IMR-90 (cell line): ENCODE measurements around the gene GIT1. TPM values are rescaled to one million over a fixed set of nuclear protein-coding genes. Genes with fewer than 3 reads are reported as not detected.

ENCODE experiments used
- ATAC-seq: fragments of 200-7000 bp; cut with Tn5 transposase; 2 replicates; pipeline ENCODE4 v1.9.1; 2020; ENCODE audit warnings: low read depth, mild to moderate bottlenecking, moderate library complexity
- BruUV-seq: library from RNA; stranded (reverse); fragments of 400-500 nt; replicated peaks from 2 replicates; lab custom pipeline; 2021; lab: Mats Ljungman, UMichigan
- CTCF ChIA-PET: fragments of 300-600 bp; formaldehyde crosslinking; extraction: SDS; loops from one replicate; lab custom pipeline; 2021; ENCODE audit warnings: antibody characterized with exemption; lab: Yijun Ruan, JAX
- POLR2A ChIA-PET: fragments of 300-600 bp; sonication (Branson Sonifier 250); formaldehyde crosslinking; loops from one replicate; lab custom pipeline; 2022; ENCODE audit warnings: antibody characterized with exemption; ENCODE audit not compliant: unreplicated experiment; lab: Charles Lee
- DNase-seq: peaks from one replicate; pipeline ENCODE4 v3.0.0; 2013
- H2AFZ ChIP-seq: replicated peaks from 2 replicates; pipeline ENCODE3; 2013; ENCODE audit warnings: low read length, mild to moderate bottlenecking; ENCODE audit not compliant: poor library complexity
- H2AK5ac ChIP-seq: 2 replicates; pipeline ENCODE4 v1.6.1; 2013; ENCODE audit warnings: low read depth, low read length, inconsistent platforms
- H2AK9ac ChIP-seq: replicated peaks from 2 replicates; pipeline ENCODE3; 2013; ENCODE audit warnings: mild to moderate bottlenecking, low read depth, low read length, moderate library complexity; ENCODE audit not compliant: poor library complexity
- H2BK120ac ChIP-seq: 2 replicates; pipeline ENCODE4 v1.6.1; 2013; ENCODE audit warnings: low read depth, low read length, inconsistent platforms
- H2BK15ac ChIP-seq: 3 replicates; pipeline ENCODE4 v1.6.1; 2013; ENCODE audit warnings: low read depth, low read length, inconsistent platforms
- H2BK20ac ChIP-seq: 2 replicates; pipeline ENCODE4 v1.6.1; 2013; ENCODE audit warnings: low read depth, mild to moderate bottlenecking, inconsistent platforms, low read length, moderate library complexity
- H2BK5ac ChIP-seq: 2 replicates; pipeline ENCODE4 v1.6.1; 2013; ENCODE audit warnings: mild to moderate bottlenecking, low read depth, low read length, inconsistent platforms; ENCODE audit not compliant: poor library complexity, severe bottlenecking
- H3K14ac ChIP-seq: replicated peaks from 2 replicates; pipeline ENCODE4 v1.6.1; 2013; ENCODE audit warnings: low read depth, low read length, inconsistent platforms
- H3K18ac ChIP-seq: 2 replicates; pipeline ENCODE4 v1.6.1; 2013; ENCODE audit warnings: low read depth, low read length, control low read depth
- H3K23ac ChIP-seq: 2 replicates; pipeline ENCODE4 v1.6.1; 2013; ENCODE audit warnings: low read depth, low read length, inconsistent platforms
- H3K27ac ChIP-seq: 2 replicates; pipeline ENCODE4 v1.5.1; 2013; ENCODE audit warnings: mild to moderate bottlenecking, control low read depth, low read length; ENCODE audit not compliant: insufficient read depth
- H3K27me3 ChIP-seq: 2 replicates; pipeline ENCODE4 v1.6.1; 2013; ENCODE audit warnings: low read length; ENCODE audit not compliant: control insufficient read depth, insufficient read depth
- H3K36me3 ChIP-seq: 2 replicates; pipeline ENCODE4 v1.6.1; 2013; ENCODE audit warnings: low read length, mixed read lengths; ENCODE audit not compliant: control insufficient read depth, insufficient read depth
- H3K4ac ChIP-seq: 2 replicates; pipeline ENCODE4 v1.6.1; 2013; ENCODE audit warnings: low read depth, low read length, inconsistent platforms
- H3K4me1 ChIP-seq: 2 replicates; pipeline ENCODE4 v1.6.1; 2013; ENCODE audit warnings: low read length, mixed read lengths; ENCODE audit not compliant: control insufficient read depth, insufficient read depth
- H3K4me2 ChIP-seq: 2 replicates; pipeline ENCODE4 v1.6.1; 2013; ENCODE audit warnings: low read depth, mild to moderate bottlenecking, control low read depth, low read length, moderate library complexity
- H3K4me3 ChIP-seq: 2 replicates; pipeline ENCODE4 v1.5.1; 2013; ENCODE audit warnings: low read depth, mild to moderate bottlenecking, control low read depth, low read length, moderate library complexity; ENCODE audit not compliant: insufficient read depth
- H3K56ac ChIP-seq: 2 replicates; pipeline ENCODE4 v1.6.1; 2013; ENCODE audit warnings: low read length, inconsistent platforms; ENCODE audit not compliant: insufficient read depth; ENCODE audit errors: extremely low read depth
- H3K79me1 ChIP-seq, 2 experiments: 2 replicates each; pipeline ENCODE4 v1.6.1; 2013; ENCODE audit warnings: low read length in 2 of 2, inconsistent platforms in 1 of 2, low read depth in 1 of 2
- H3K9ac ChIP-seq: 2 replicates; pipeline ENCODE4 v1.6.1; 2013; ENCODE audit warnings: low read depth, low read length, control low read depth
- H3K9me1 ChIP-seq: 2 replicates; pipeline ENCODE4 v1.6.1; 2013; ENCODE audit warnings: low read length, inconsistent platforms; ENCODE audit not compliant: insufficient read depth
- H3K9me3 ChIP-seq: 2 replicates; pipeline ENCODE4 v1.6.1; 2013; ENCODE audit warnings: low read length; ENCODE audit not compliant: control insufficient read depth, insufficient read depth
- H4K20me1 ChIP-seq: 2 replicates; pipeline ENCODE4 v1.6.1; 2013; ENCODE audit warnings: low read length, inconsistent platforms; ENCODE audit not compliant: insufficient read depth
- H4K5ac ChIP-seq: 2 replicates; pipeline ENCODE4 v1.6.1; 2013; ENCODE audit warnings: mild to moderate bottlenecking, low read depth, low read length, control low read depth
- H4K8ac ChIP-seq, 2 experiments: 2 replicates each; pipeline ENCODE4 v1.6.1; 2013; ENCODE audit warnings: low read depth in 2 of 2, low read length in 2 of 2, control low read depth in 1 of 2, inconsistent platforms in 1 of 2
- H4K91ac ChIP-seq: 2 replicates; pipeline ENCODE4 v1.6.1; 2013; ENCODE audit warnings: low read depth, low read length, inconsistent platforms; ENCODE audit not compliant: insufficient read depth
- BHLHE40 ChIP-seq: fragments of 150-350 bp; IDR thresholded peaks from 2 replicates; pipeline ENCODE4 v1.6.1; 2016; ENCODE audit warnings: mild to moderate bottlenecking, low read depth, low read length
- CHD1 ChIP-seq: IDR thresholded peaks from 2 replicates; pipeline ENCODE4 v1.6.1; 2012; ENCODE audit warnings: low read depth, low read length, improper control_type of control experiment
- FOS ChIP-seq: fragments of 150-350 bp; IDR thresholded peaks from 2 replicates; pipeline ENCODE4 v1.6.1; 2016; ENCODE audit warnings: low read depth, low read length
- MAFK ChIP-seq: IDR thresholded peaks from 2 replicates; pipeline ENCODE4 v1.6.1; 2012; ENCODE audit warnings: low read depth, low read length, improper control_type of control experiment
- MXI1 ChIP-seq: IDR thresholded peaks from 2 replicates; pipeline ENCODE4 v1.6.1; 2012; ENCODE audit warnings: low read depth, mild to moderate bottlenecking, low read length, moderate library complexity, borderline replicate concordance
- NFE2L2 ChIP-seq: fragments of 150-350 bp; IDR thresholded peaks from 2 replicates; pipeline ENCODE4 v1.6.1; 2016; ENCODE audit warnings: low read depth, mild to moderate bottlenecking, low read length
- POLR2A ChIP-seq: IDR thresholded peaks from 2 replicates; pipeline ENCODE4 v1.6.1; 2012; ENCODE audit warnings: mild to moderate bottlenecking, low read depth, low read length
- RAD21 ChIP-seq: IDR thresholded peaks from 2 replicates; pipeline ENCODE4 v1.6.1; 2012; ENCODE audit warnings: low read length, improper control_type of control experiment
- RCOR1 ChIP-seq: IDR thresholded peaks from 2 replicates; pipeline ENCODE4 v1.6.1; 2012; ENCODE audit warnings: mild to moderate bottlenecking, low read length, improper control_type of control experiment; ENCODE audit not compliant: insufficient replicate concordance
- RFX5 ChIP-seq: IDR thresholded peaks from 2 replicates; pipeline ENCODE4 v1.8.0; 2012; ENCODE audit warnings: low read depth, mild to moderate bottlenecking, low read length, moderate library complexity
- SMC3 ChIP-seq: fragments of 150-350 bp; IDR thresholded peaks from 2 replicates; pipeline ENCODE4 v1.6.1; 2016; ENCODE audit warnings: low read depth, mild to moderate bottlenecking, antibody characterized with exemption, low read length, moderate library complexity
- WGBS, 2 experiments: methylation state at CpG; one replicate each; pipeline versions ENCODE4 v1.1.5 to v1.1.7; 2013; ENCODE audit warnings: missing lambda C conversion rate in 2 of 2; ENCODE audit not compliant: insufficient read length in 1 of 2; ENCODE audit errors: extremely low coverage in 2 of 2; 5-methylcytosine and 5-hydroxymethylcytosine counted together
- dilution Hi-C: fragments of 300-500 bp; cut with HindIII; formaldehyde crosslinking; loops from one replicate; pipeline ENCODE4 v1.14.3; 2018; ENCODE audit warnings: low sequenced_read_pairs; ENCODE audit not compliant: unreplicated experiment
- in situ Hi-C: fragments of 300-500 bp; cut with MboI; formaldehyde crosslinking; loops from 3 replicates; pipeline ENCODE4 v1.14.3; 2019; ENCODE audit warnings: low sequenced_read_pairs, inconsistent platforms, mixed read lengths
- intact Hi-C: fragments of 100-400 bp; cut with micrococcal nuclease; formaldehyde crosslinking; loops from 2 replicates; pipeline ENCODE4 v1.10.0; 2022
- polyA plus RNA-seq, 3 experiments: library from polyadenylated mRNA; depleted of rRNA; stranded (reverse); fragments of >200 nt; gene quantifications; 2 replicates each; pipeline ENCODE4 v1.2.3, GENCODE V29; 2012; ENCODE audit warnings: low replicate concordance in 1 of 3
- total RNA-seq: library from RNA; depleted of rRNA; stranded (reverse); fragments of >200 nt; gene quantifications from 2 replicates; pipeline ENCODE4 v1.2.3, GENCODE V29; 2012
- TF ChIP-seq, protein P1 (sequence below): conservative IDR thresholded peaks from 2 replicates; pipeline ENCODE4 v1.5.1; 2012; ENCODE audit warnings: mild to moderate bottlenecking, low read depth, low read length, improper control_type of control experiment
- TF ChIP-seq, protein P2 (sequence below): fragments of 150-350 bp; IDR thresholded peaks from 2 replicates; pipeline ENCODE4 v1.6.1; 2016; ENCODE audit warnings: low read depth, mild to moderate bottlenecking, low read length, moderate library complexity, borderline replicate concordance
- TF ChIP-seq, protein P3 (sequence below): fragments of 150-350 bp; IDR thresholded peaks from 2 replicates; pipeline ENCODE4 v1.6.1; 2017; ENCODE audit warnings: mild to moderate bottlenecking, antibody characterized with exemption, low read length, low read depth

The GIT1 gene
- total and polyA plus RNA-seq, 2 of the 4 experiments (the other 2 are of a cell fraction): 14.2 to 34.2 TPM

DNA sequence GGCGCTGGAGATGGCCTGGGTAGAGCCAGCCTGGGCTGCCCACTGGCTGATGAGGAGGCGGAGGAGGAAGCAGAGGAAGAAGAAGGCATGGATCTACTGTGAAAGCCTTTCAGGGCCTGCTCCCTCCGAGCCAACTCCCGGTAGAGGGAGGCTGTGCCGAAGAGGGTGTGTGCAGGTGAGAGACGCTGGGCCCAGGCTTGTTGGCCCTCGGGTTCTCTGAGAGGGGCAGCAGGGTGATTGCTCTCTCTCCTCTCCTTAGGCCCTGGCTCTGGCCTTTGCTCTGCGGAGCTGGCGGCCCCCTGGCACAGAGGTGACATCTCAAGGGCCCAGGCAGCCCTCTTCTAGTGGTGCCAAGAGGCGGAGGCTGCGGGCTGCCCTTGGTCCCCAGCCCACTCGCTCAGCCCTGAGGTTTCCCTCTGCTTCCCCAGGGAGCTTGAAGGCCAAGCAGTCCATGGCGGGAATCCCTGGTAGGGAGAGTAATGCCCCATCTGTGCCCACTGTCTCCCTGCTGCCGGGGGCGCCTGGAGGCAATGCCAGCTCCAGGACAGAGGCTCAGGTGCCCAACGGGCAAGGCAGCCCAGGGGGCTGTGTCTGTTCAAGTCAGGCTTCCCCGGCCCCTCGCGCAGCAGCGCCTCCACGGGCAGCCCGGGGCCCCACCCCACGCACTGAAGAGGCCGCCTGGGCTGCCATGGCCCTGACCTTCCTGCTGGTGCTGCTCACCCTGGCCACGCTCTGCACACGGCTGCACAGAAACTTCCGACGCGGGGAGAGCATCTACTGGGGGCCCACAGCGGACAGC lies 17.4 kb downstream of the GIT1 start:
- H3K9me1 ChIP-seq: no peaks in the 10 kb centered on the region; the same call in 1 of the 2 replicates
- CTCF ChIA-PET: interaction anchor here (1.3 to 2.4 kb wide), 3 partner anchors 16 to 202 kb away, joined by 3 to 13 read pairs (median 7); no protein-coding TSS in a partner anchor
- H4K5ac ChIP-seq: no peak overlapping the region
- no peak overlapping the region for H2BK5ac ChIP-seq
- H3K4me1 ChIP-seq: peaks cover 11% of the 10 kb centered on the region
- POLR2A ChIA-PET: interaction anchor here (0.6 kb wide), 1 partner anchor 19 kb away, joined by 3 read pairs; no protein-coding TSS in a partner anchor
- peak overlapping the region; percentile 16; the same call in 1 of the 2 replicates for H3K4ac ChIP-seq
- in situ Hi-C loops (no loop called here), intact Hi-C loops (loop anchor here (1.0 kb wide), 1 partner anchor 202 kb away; no protein-coding TSS in a partner anchor), dilution Hi-C loops (no loop called here)
- no peak overlapping the region for H3K56ac ChIP-seq
- H2AK5ac ChIP-seq: peak overlapping the region; percentile 33; the same call in 1 of the 2 replicates
- H4K20me1 ChIP-seq: no peaks in the 10 kb centered on the region
- ATAC-seq (peak; percentile 0; the same call in 1 of the 2 replicates), DNase-seq (no peak)
- H3K9me3 ChIP-seq: no peaks in the 10 kb centered on the region
- H2AK9ac ChIP-seq: peak overlapping the region; percentile 61
- no peak overlapping the region for H3K14ac ChIP-seq
- H3K9ac ChIP-seq: no peak overlapping the region
- H3K23ac ChIP-seq: no peak overlapping the region
- peaks cover 42% of the 10 kb centered on the region for H3K36me3 ChIP-seq
- no TSS peak for BruUV-seq
- H3K27ac ChIP-seq: no peak overlapping the region
- H2BK15ac ChIP-seq: no peak overlapping the region
- H2AFZ ChIP-seq: peak overlapping the region; percentile 74
- H4K8ac ChIP-seq: peak overlapping the region; percentile 57 to 66; a peak in 2 of 4 replicates
- no peak overlapping the region for H2BK120ac ChIP-seq
- H3K4me2 ChIP-seq: no peak overlapping the region
- H4K91ac ChIP-seq: no peak overlapping the region
- no peaks in the 10 kb centered on the region for H3K27me3 ChIP-seq
- H3K18ac ChIP-seq: no peak overlapping the region
- H2BK20ac ChIP-seq: no peak overlapping the region
- H3K4me3 ChIP-seq: no peak overlapping the region
- 84% methylated on average over 3 of the region's 30 CpGs; no CpG with 5 or more reads in 1 of the 2 experiments for WGBS, 2 experiments
- peaks cover 3 to 35% of the 10 kb centered on the region in 2 experiments for H3K79me1 ChIP-seq
- TF ChIP-seq RCOR1 (no peak), MAFK (no peak), RFX5 (no peak), RAD21 (no peak), MXI1 (no peak), CHD1 (no peak), FOS (no peak), BHLHE40 (no peak), NFE2L2 (no peak), SMC3 (no peak), POLR2A (no peak)
- TF ChIP-seq, protein P1, sequence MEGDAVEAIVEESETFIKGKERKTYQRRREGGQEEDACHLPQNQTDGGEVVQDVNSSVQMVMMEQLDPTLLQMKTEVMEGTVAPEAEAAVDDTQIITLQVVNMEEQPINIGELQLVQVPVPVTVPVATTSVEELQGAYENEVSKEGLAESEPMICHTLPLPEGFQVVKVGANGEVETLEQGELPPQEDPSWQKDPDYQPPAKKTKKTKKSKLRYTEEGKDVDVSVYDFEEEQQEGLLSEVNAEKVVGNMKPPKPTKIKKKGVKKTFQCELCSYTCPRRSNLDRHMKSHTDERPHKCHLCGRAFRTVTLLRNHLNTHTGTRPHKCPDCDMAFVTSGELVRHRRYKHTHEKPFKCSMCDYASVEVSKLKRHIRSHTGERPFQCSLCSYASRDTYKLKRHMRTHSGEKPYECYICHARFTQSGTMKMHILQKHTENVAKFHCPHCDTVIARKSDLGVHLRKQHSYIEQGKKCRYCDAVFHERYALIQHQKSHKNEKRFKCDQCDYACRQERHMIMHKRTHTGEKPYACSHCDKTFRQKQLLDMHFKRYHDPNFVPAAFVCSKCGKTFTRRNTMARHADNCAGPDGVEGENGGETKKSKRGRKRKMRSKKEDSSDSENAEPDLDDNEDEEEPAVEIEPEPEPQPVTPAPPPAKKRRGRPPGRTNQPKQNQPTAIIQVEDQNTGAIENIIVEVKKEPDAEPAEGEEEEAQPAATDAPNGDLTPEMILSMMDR: no peak
- TF ChIP-seq, protein P2, sequence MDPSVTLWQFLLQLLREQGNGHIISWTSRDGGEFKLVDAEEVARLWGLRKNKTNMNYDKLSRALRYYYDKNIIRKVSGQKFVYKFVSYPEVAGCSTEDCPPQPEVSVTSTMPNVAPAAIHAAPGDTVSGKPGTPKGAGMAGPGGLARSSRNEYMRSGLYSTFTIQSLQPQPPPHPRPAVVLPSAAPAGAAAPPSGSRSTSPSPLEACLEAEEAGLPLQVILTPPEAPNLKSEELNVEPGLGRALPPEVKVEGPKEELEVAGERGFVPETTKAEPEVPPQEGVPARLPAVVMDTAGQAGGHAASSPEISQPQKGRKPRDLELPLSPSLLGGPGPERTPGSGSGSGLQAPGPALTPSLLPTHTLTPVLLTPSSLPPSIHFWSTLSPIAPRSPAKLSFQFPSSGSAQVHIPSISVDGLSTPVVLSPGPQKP: no peak
- TF ChIP-seq, protein P3, sequence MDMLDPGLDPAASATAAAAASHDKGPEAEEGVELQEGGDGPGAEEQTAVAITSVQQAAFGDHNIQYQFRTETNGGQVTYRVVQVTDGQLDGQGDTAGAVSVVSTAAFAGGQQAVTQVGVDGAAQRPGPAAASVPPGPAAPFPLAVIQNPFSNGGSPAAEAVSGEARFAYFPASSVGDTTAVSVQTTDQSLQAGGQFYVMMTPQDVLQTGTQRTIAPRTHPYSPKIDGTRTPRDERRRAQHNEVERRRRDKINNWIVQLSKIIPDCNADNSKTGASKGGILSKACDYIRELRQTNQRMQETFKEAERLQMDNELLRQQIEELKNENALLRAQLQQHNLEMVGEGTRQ: no peak
